DOHH2 (cell line): ENCODE results near the gene STARD4.

Source experiments
- CTCF ChIP-seq: fragments of 200-600 bp; sonication (generic); IDR thresholded peaks from one replicate; pipeline ENCODE4 v1.5.1; 2014; ENCODE audit warnings: antibody characterized with exemption, mild to moderate bottlenecking, low read depth, low read length; ENCODE audit not compliant: poor library complexity, severe bottlenecking
- EZH2phosphoT487 ChIP-seq: fragments of 200-600 bp; sonication (generic); IDR thresholded peaks from 2 replicates; pipeline ENCODE4 v1.6.1; 2017; ENCODE audit warnings: borderline replicate concordance, mild to moderate bottlenecking, antibody characterized with exemption, low read length, moderate library complexity, mixed read lengths

- TF ChIP-seq CTCF = no peak
- no peak for TF ChIP-seq EZH2phosphoT487
These were observed 51.1 kb downstream of the STARD4 start for GRCh38 chr5:111461255-111461671.
